Gastroesophageal sphincter (tissue), 4 donors: ENCODE measurements around the gene STX10. TPM values are rescaled to one million over a fixed set of nuclear protein-coding genes. Genes with fewer than 3 reads are reported as not detected.

Experiments
- ATAC-seq: fragments of 150-250 bp; one replicate; pipeline ENCODE4 v1.9.1; 2016; ENCODE audit warnings: mild to moderate bottlenecking, moderate library complexity
- H3K27ac ChIP-seq, 4 donors: fragments of 200-600 bp; sonication (generic) in 3 of 4; 1 replicate in 3 of 4; 2 replicates in 1 of 4; pipeline ENCODE4 v1.5.1; 2016 to 2019
- H3K27me3 ChIP-seq: fragments of 200-600 bp; sonication (generic); one replicate; pipeline ENCODE4 v1.5.1; 2019
- H3K36me3 ChIP-seq, 2 donors: fragments of 200-600 bp; sonication (generic); one replicate each; pipeline ENCODE4 v1.5.1; 2019; ENCODE audit warnings: control low read depth in 1 of 2
- H3K4me1 ChIP-seq, 3 donors: fragments of 200-600 bp; sonication (generic); 1 replicate in 2 of 3; 2 replicates in 1 of 3; pipeline ENCODE4 v1.5.1; 2016 to 2019; ENCODE audit warnings: control low read depth in 2 of 3
- H3K4me3 ChIP-seq, 2 donors: fragments of 200-600 bp; sonication (generic); one replicate each; pipeline ENCODE4 v1.5.1; 2019; ENCODE audit warnings: mild to moderate bottlenecking in 1 of 2, moderate library complexity in 1 of 2
- H3K9me3 ChIP-seq, 3 donors: fragments of 200-600 bp; sonication (generic); one replicate each; pipeline ENCODE4 v1.5.1; 2017 to 2019; ENCODE audit warnings: control low read depth in 2 of 3
- EP300 ChIP-seq: sonication (generic); formaldehyde crosslinking; IDR thresholded peaks from one replicate; pipeline ENCODE4 v1.6.1; 2017; ENCODE audit warnings: antibody characterized with exemption, mild to moderate bottlenecking
- POLR2A ChIP-seq, 2 donors: fragments of 450-650 bp; IDR thresholded peaks; one replicate each; pipeline ENCODE4 v1.6.1; 2017; ENCODE audit warnings: antibody characterized with exemption in 2 of 2, mild to moderate bottlenecking in 2 of 2, moderate library complexity in 1 of 2
- POLR2AphosphoS5 ChIP-seq: sonication (generic); formaldehyde crosslinking; IDR thresholded peaks from one replicate; pipeline ENCODE4 v1.6.1; 2017; ENCODE audit warnings: antibody characterized with exemption
- whole genome bisulfite sequencing, 2 donors: methylation state at CpG; one replicate each; pipeline ENCODE4 v1.1.5; 2018; ENCODE audit warnings: low coverage in 1 of 2; 5-methylcytosine and 5-hydroxymethylcytosine counted together
- total RNA-seq, 4 donors: library from RNA; depleted of rRNA; stranded (reverse); fragments of >200 nt; gene quantifications; one replicate each; pipeline ENCODE4 v1.1.0, GENCODE V29; 2016
- TF ChIP-seq, protein P1 (sequence below), 4 experiments: fragments of 200-600 bp in 2 of 4; fragments of 450-650 bp in 2 of 4; sonication (generic) in 1 of 4; IDR thresholded peaks; one replicate each; pipeline ENCODE4 v1.5.1; 2017 to 2019; ENCODE audit warnings: antibody characterized with exemption in 4 of 4, mild to moderate bottlenecking in 2 of 4, moderate library complexity in 2 of 4

The STX10 gene
- total RNA-seq, 4 donors from 2014 or later: 45.1 to 69.0 (median 53.0) TPM

DNA sequence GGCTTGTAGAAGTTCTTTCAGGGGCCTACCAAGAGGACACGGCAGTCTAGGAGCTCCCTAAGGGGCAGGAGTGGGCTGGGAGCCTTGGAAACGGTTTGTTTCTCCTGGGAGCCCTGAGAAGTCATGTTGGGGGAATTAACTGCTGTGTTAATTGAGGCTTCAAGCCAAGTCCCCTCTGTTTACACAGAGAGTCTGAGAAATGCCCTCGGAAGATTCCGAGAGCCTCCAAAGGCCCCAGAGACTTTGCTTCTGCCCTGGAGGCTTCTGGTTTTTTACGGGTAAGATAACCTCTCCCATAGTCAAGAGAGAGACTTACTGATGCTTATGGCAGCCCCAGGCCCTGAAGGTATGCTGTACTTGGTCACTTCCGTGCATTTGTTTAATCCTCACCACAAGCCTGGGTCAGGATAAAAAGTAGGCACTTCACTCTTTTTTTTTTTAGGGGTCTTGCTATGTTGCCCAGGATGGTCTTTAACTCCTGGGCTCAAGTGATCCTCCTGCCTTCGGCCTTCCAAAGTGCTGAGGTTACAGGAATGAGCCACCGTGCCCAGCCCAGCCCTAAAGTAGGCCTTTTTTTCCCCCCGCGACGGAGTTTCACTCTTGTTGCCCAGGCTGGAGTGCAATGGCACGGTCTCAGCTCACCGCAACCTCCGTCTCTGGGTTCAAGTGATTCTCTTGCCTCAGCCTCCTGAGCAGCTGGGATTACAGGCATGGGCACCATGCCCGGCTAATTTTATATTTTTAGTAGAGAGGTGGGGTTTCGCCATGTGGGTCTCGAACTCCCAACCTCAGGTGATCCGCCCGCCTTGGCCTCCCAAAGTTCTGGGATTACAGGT lies 15.2 kb upstream of the STX10 start:
- Histone ChIP-seq H3K9me3 (no peaks in the 10 kb centered on the region), H3K4me3 (no peak overlapping the region), H3K4me1 (peaks cover 0 to 72% (median 38%) of the 10 kb centered on the region in 3 donors), H3K27me3 (no peaks in the 10 kb centered on the region), H3K27ac (peak overlapping the region; percentile 74 to 94 (median 93)), H3K36me3 (no peaks in the 10 kb centered on the region)
- ATAC-seq: no peak
- WGBS, 2 donors: 16 to 83% methylated on average over 2 to 9 of the region's 19 CpGs
- TF ChIP-seq, protein P1, sequence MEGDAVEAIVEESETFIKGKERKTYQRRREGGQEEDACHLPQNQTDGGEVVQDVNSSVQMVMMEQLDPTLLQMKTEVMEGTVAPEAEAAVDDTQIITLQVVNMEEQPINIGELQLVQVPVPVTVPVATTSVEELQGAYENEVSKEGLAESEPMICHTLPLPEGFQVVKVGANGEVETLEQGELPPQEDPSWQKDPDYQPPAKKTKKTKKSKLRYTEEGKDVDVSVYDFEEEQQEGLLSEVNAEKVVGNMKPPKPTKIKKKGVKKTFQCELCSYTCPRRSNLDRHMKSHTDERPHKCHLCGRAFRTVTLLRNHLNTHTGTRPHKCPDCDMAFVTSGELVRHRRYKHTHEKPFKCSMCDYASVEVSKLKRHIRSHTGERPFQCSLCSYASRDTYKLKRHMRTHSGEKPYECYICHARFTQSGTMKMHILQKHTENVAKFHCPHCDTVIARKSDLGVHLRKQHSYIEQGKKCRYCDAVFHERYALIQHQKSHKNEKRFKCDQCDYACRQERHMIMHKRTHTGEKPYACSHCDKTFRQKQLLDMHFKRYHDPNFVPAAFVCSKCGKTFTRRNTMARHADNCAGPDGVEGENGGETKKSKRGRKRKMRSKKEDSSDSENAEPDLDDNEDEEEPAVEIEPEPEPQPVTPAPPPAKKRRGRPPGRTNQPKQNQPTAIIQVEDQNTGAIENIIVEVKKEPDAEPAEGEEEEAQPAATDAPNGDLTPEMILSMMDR (IDR thresholded peaks at IDR 0.05): no peak
- TF ChIP-seq EP300: no peak
- no peak for TF ChIP-seq POLR2A (IDR thresholded peaks at IDR 0.05)
- no peak for TF ChIP-seq POLR2AphosphoS5

DNA sequence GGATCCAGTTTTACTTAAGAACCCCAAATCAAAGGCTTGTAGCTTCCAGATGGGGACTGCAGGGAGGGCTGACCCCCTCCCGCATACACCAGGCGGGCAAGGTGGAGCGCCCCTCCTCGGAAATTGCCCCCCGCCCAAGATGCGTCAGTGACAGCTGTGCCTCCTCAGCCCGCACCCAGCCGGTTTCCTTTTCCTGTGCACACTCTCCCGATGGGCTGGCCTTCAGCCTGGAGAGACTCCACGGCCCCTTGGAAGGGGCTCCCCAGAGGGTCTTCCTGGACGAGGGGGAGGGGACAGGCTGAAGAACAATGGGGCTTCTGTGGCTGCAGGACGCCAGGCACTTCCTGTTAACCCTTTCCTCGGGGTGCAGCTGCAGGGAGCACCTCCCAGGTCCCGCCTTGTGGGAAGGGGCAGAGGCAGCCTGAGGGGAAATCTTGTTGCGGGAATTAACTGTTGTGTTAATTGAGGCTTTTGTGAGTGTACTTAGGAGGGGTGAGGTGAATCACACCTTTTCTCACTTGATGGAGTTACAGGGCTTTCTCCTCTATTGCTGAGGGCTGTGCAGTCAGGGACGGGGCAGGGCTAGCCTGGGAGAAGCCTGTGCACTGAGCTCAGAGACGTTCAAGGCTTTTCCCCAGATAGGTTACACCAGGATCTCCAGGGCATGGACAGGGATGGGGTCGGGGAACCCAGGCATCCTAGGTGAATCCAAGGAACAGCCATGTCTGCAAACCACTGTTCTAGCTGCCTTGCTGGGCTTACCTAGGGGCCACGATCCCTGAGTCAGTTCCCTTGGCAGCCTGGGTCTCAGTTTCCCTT lies 14.4 kb upstream of the STX10 start:
- H3K4me1 ChIP-seq: peaks cover 0 to 72% (median 38%) of the 10 kb centered on the region in 3 donors
- no peaks in the 10 kb centered on the region for H3K27me3 ChIP-seq
- no peaks in the 10 kb centered on the region for H3K36me3 ChIP-seq
- ATAC-seq: no peak
- no peaks in the 10 kb centered on the region for H3K9me3 ChIP-seq
- peak overlapping the region in 1 of 2 donors; percentile 52 for H3K4me3 ChIP-seq
- WGBS, 2 donors: 80% methylated on average over 1 of the region's 19 CpGs; no CpG with 5 or more reads in 1 of the 2 donors
- TF ChIP-seq POLR2A (IDR thresholded peaks at IDR 0.05): no peak
- peak; percentile 28 for TF ChIP-seq POLR2AphosphoS5
- TF ChIP-seq, protein P1 (IDR thresholded peaks at IDR 0.05): no peak
- TF ChIP-seq EP300: no peak
- H3K27ac ChIP-seq: peak overlapping the region; percentile 74 to 94 (median 93)

DNA sequence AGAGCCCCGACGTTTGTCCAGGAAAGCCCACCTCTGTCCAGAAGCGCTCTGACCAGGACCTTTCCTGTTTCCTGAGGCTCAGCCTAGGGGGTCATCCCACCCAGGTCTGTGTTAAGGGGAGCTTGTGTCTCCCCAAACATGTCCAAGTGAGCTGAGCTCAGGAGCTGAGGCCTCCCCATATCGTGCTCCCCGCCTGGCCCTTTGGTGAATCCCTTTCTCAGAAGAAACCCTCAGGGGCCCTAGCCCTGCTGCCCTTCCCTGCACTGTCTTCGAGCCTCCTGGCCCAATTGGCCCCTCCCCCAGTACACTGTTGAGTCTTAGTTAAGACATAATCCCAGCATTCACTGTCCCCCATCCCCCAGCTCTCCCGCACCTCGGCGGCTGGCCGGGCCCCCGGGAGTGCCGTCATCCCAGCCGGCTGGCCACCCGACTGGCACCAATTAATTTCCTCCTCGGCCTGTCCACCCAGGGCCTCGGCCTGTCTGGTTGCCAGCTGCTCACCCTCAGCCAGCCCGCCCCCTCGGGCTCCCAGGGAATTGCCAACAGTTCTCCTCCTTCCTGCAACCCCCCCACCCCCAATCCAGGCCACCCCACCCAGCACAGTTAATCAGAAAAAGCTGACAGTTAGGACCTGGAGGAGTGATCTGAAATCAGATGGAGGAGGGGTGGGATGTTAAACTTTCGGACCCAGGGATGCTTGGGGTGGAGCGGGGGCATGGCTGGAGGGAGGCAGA lies 13.6 kb upstream of the STX10 start:
- Histone ChIP-seq H3K27me3 (no peaks in the 10 kb centered on the region), H3K4me1 (peaks cover 0 to 70% (median 38%) of the 10 kb centered on the region in 3 donors)
- ATAC-seq: peak; percentile 56

More for the DNA sequence above, 13.6 kb upstream of the STX10 start:
- peak in 1 of 2 donors; percentile 30 for TF ChIP-seq POLR2A (IDR thresholded peaks at IDR 0.05)
- TF ChIP-seq EP300: no peak
- TF ChIP-seq, protein P1 (IDR thresholded peaks at IDR 0.05): no peak
- peak; percentile 69 for TF ChIP-seq POLR2AphosphoS5
- 2% methylated on average over 9 of the region's 20 CpGs; no CpG with 5 or more reads in 1 of the 2 donors for WGBS, 2 donors
- peak overlapping the region in 1 of 2 donors; percentile 52 for H3K4me3 ChIP-seq
- no peaks in the 10 kb centered on the region for H3K36me3 ChIP-seq
- H3K27ac ChIP-seq: peak overlapping the region; percentile 74 to 94 (median 93)
- no peaks in the 10 kb centered on the region for H3K9me3 ChIP-seq
